Spleen (tissue), 7 donors: Measurements from ENCODE around the gene PSMD12.

Experiments
- CTCF ChIP-seq, 11 experiments: fragments of 200-600 bp in 7 of 11; fragments of 450-650 bp in 4 of 11; sonication (generic) in 4 of 11; IDR thresholded peaks in 8 of 11; conservative IDR thresholded peaks in 3 of 11; 1 replicate in 7 of 11; 2 replicates in 4 of 11; pipeline versions ENCODE4 v1.4.0 to v1.8.0; 2016 to 2021; ENCODE audit warnings: antibody characterized with exemption in 11 of 11, inconsistent platforms in 4 of 11, mild to moderate bottlenecking in 1 of 11
- POLR2A ChIP-seq, 3 donors: fragments of 450-650 bp; IDR thresholded peaks; one replicate each; pipeline ENCODE4 v1.5.1; 2017; ENCODE audit warnings: antibody characterized with exemption in 3 of 3, mild to moderate bottlenecking in 1 of 3
- donor health status: DM: no; HTN: no; CAD: no; lungs with moderate emphysema.
- donor health status: DM: no; HTN: no; CAD: no.
- donor health status: DM: no; HTN: no; CAD: no.

DNA sequence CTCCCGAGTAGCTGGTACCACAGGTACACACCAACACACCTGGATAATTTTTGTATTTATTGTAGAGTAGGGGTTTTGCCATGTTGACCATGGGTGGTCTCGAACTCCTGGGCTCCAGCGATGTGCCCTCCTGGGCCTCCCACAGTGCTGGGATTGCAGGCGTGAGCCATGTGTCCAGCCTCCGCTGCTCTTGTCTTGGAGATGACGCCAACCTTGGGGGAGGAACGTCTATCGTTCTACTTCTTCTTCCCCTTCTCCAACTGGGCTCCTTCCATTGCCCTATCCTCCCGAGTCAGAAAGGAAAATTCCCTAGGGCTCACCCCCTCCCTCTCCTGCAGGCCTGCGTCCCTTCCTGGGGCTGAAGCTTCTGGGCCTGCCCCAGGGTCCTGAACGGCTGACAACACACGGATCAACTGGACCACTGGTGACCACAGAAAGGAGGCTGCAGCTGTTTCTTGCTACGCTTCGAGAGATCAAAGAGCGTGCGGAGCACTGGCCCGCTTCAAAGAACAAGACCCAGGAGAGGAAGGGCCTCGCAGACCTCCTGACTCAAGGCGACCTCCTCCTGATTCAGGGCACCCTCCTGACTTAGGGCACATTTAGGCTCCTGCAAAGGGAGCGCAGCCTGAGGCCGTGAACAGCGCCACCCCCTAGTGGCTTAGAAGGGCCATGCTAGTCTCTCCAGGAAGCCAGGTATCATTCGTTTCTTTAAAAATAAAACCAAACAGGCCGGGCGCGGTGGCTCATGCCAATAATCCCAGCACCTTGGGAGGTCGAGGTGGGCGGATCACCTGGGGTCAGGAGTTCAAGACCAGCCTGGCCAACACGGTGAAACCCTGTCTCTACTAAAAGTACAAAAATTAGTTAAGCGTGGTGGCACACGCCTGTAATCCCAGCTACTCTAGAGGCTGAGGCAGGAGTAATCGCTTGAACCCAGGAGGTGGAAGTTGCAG is 72.8 kb downstream of the PSMD12 start:
- TF ChIP-seq POLR2A (IDR thresholded peaks at IDR 0.05) (no peak), CTCF (IDR thresholded peaks at IDR 0.05 in 8 of 11, conservative IDR thresholded peaks at IDR 0.05 in 3 of 11) (peak; percentile 73 to 90 (median 86))
